ENCODE measurements around the gene ENPEP.
"Not testable (repeated sequence)": the region's sequence is repeated elsewhere in the genome, so short reads cannot be mapped to it uniquely, and the experiment has no call there.

The ENPEP gene

GRCh38 chr4:110486256-110486655 is 10.3 kb downstream of the ENPEP start:
- DNase-seq = no peak

GRCh38 chr4:110486850-110487249 is 10.9 kb downstream of the ENPEP start:
- not testable (repeated sequence) for DNase-seq

- DNase-seq = no peak
Observed at GRCh38 chr4:110487873-110488272, 11.9 kb downstream of the ENPEP start.

- DNase-seq = no peak
Observed at GRCh38 chr4:110489901-110490508, 14.1 kb downstream of the ENPEP start.

GRCh38 chr4:110492522-110492921 is 16.6 kb downstream of the ENPEP start:
- no peak for DNase-seq

- DNase-seq = no peak
Observed at GRCh38 chr4:110493520-110493919, 17.6 kb downstream of the ENPEP start.

- no peak for DNase-seq
Observed at GRCh38 chr4:110498420-110498819, 22.5 kb downstream of the ENPEP start.

GRCh38 chr4:110499126-110499525 is 23.2 kb downstream of the ENPEP start:
- no peak for DNase-seq

GRCh38 chr4:110501826-110502225 is 25.9 kb downstream of the ENPEP start:
- DNase-seq = no peak

- no peak for DNase-seq
Observed at GRCh38 chr4:110503270-110504083, 27.5 kb downstream of the ENPEP start.

- DNase-seq = no peak
Observed at GRCh38 chr4:110504084-110504435, 28.1 kb downstream of the ENPEP start.

- no peak for DNase-seq
Observed at GRCh38 chr4:110505440-110505839, 29.5 kb downstream of the ENPEP start.

GRCh38 chr4:110508827-110509710 is 33.1 kb downstream of the ENPEP start:
- DNase-seq = no peak

GRCh38 chr4:110510277-110510676 is 34.3 kb downstream of the ENPEP start:
- no peak for DNase-seq

GRCh38 chr4:110510955-110511544 is 35.1 kb downstream of the ENPEP start:
- DNase-seq = no peak

- no peak for DNase-seq
Observed at GRCh38 chr4:110512901-110513300, 36.9 kb downstream of the ENPEP start.

- no peak for DNase-seq
Observed at GRCh38 chr4:110514889-110515479, 39.0 kb downstream of the ENPEP start.

GRCh38 chr4:110515676-110516075 is 39.7 kb downstream of the ENPEP start:
- no peak for DNase-seq

- peak; percentile 59 to 60 for DNase-seq
Observed at GRCh38 chr4:110516106-110516922, 40.4 kb downstream of the ENPEP start.

- peak; percentile 5 to 22 for DNase-seq
Observed at GRCh38 chr4:110518889-110519490, 43.0 kb downstream of the ENPEP start.

- no peak for DNase-seq
Observed at GRCh38 chr4:110520886-110521285, 44.9 kb downstream of the ENPEP start.
